H9 (cell line): ENCODE results near the gene KDM5B. TPM values are rescaled to one million over a fixed set of nuclear protein-coding genes. Genes with fewer than 3 reads are reported as not detected.

Experiments used
- DNase-seq: peaks from one replicate; pipeline ENCODE4 v3.0.0-alpha.2; 2017
- H2AFZ ChIP-seq: one replicate; pipeline ENCODE4 v1.6.1; 2013; ENCODE audit warnings: mild to moderate bottlenecking, low read length, control low read depth, moderate library complexity
- H2AK5ac ChIP-seq: 2 replicates; pipeline ENCODE4 v1.6.1; 2013; ENCODE audit warnings: low read length, control low read depth, mixed read lengths; ENCODE audit not compliant: insufficient read length
- H2BK120ac ChIP-seq: one replicate; pipeline ENCODE4 v1.6.1; 2013; ENCODE audit warnings: low read depth, mild to moderate bottlenecking, low read length, control low read depth, inconsistent platforms; ENCODE audit not compliant: poor library complexity, severe bottlenecking
- H2BK12ac ChIP-seq: 2 replicates; pipeline ENCODE4 v1.6.1; 2013; ENCODE audit warnings: low read length, control low read depth, mixed read lengths, low read depth; ENCODE audit not compliant: insufficient read length
- H2BK15ac ChIP-seq: 2 replicates; pipeline ENCODE4 v1.6.1; 2013; ENCODE audit warnings: low read depth, low read length, control low read depth
- H2BK20ac ChIP-seq: one replicate; pipeline ENCODE4 v1.6.1; 2013; ENCODE audit warnings: low read depth, mild to moderate bottlenecking, low read length, control low read depth, inconsistent platforms; ENCODE audit not compliant: poor library complexity, severe bottlenecking
- H2BK5ac ChIP-seq: 2 replicates; pipeline ENCODE4 v1.6.1; 2013; ENCODE audit warnings: low read length, control low read depth, mixed read lengths; ENCODE audit not compliant: insufficient read length
- H3K14ac ChIP-seq: 2 replicates; pipeline ENCODE4 v1.6.1; 2013; ENCODE audit warnings: low read length, control low read depth; ENCODE audit not compliant: insufficient read depth
- H3K18ac ChIP-seq: 2 replicates; pipeline ENCODE4 v1.6.1; 2013; ENCODE audit warnings: low read depth, mild to moderate bottlenecking, mixed read lengths, low read length, control low read depth; ENCODE audit not compliant: insufficient read length
- H3K23ac ChIP-seq: 2 replicates; pipeline ENCODE4 v1.6.1; 2013; ENCODE audit warnings: low read length, control low read depth, mixed read lengths, low read depth; ENCODE audit not compliant: insufficient read length
- H3K23me2 ChIP-seq: 2 replicates; pipeline ENCODE4 v1.6.1; 2013; ENCODE audit warnings: low read depth, mild to moderate bottlenecking, mixed read lengths, low read length, control low read depth; ENCODE audit not compliant: insufficient read length, poor library complexity, severe bottlenecking
- H3K27ac ChIP-seq: 2 replicates; pipeline ENCODE4 v1.5.1; 2013; ENCODE audit warnings: low read length, control low read depth, mixed read lengths, low read depth; ENCODE audit not compliant: insufficient read length
- H3K27me3 ChIP-seq: 2 replicates; pipeline ENCODE4 v1.6.1; 2013; ENCODE audit warnings: low read length, control low read depth, inconsistent platforms; ENCODE audit not compliant: insufficient read depth
- H3K4ac ChIP-seq: 2 replicates; pipeline ENCODE4 v1.6.1; 2013; ENCODE audit warnings: low read depth, mild to moderate bottlenecking, control low read depth, inconsistent platforms, low read length, moderate library complexity
- H3K4me1 ChIP-seq: 2 replicates; pipeline ENCODE4 v1.6.1; 2013; ENCODE audit warnings: low read length, control low read depth, inconsistent platforms; ENCODE audit not compliant: insufficient read depth
- H3K4me2 ChIP-seq: 2 replicates; pipeline ENCODE4 v1.6.1; 2013; ENCODE audit warnings: low read length, control low read depth, mixed read lengths; ENCODE audit not compliant: insufficient read length, insufficient read depth
- H3K56ac ChIP-seq: 2 replicates; pipeline ENCODE4 v1.6.1; 2013; ENCODE audit warnings: low read depth, mild to moderate bottlenecking, mixed read lengths, low read length, control low read depth; ENCODE audit not compliant: insufficient read length
- H3K79me1 ChIP-seq: 2 replicates; pipeline ENCODE4 v1.6.1; 2013; ENCODE audit warnings: low read depth, mild to moderate bottlenecking, moderate library complexity, low read length, control low read depth, inconsistent platforms; ENCODE audit not compliant: insufficient read depth, poor library complexity, severe bottlenecking
- H3K79me2 ChIP-seq: 2 replicates; pipeline ENCODE4 v1.6.1; 2013; ENCODE audit warnings: low read length, control low read depth, inconsistent platforms; ENCODE audit not compliant: insufficient read depth
- H3K9ac ChIP-seq: 2 replicates; pipeline ENCODE4 v1.6.1; 2013; ENCODE audit warnings: low read length, control low read depth, mixed read lengths; ENCODE audit not compliant: insufficient read length; ENCODE audit errors: extremely low read depth
- H3K9me3 ChIP-seq: one replicate; pipeline ENCODE4 v1.6.1; 2013; ENCODE audit warnings: low read depth, low read length, inconsistent platforms; ENCODE audit not compliant: control insufficient read depth
- H3T11ph ChIP-seq: one replicate; pipeline ENCODE4 v1.6.1; 2013; ENCODE audit warnings: mild to moderate bottlenecking, low read length, control low read depth, inconsistent platforms
- H4K20me1 ChIP-seq: one replicate; pipeline ENCODE4 v1.6.1; 2013; ENCODE audit not compliant: control insufficient read depth, insufficient read length, insufficient read depth
- H4K5ac ChIP-seq: 2 replicates; pipeline ENCODE4 v1.6.1; 2013; ENCODE audit warnings: low read depth, mild to moderate bottlenecking, mixed read lengths, low read length, control low read depth; ENCODE audit not compliant: insufficient read length
- H4K8ac ChIP-seq: replicated peaks from 2 replicates; pipeline ENCODE4 v1.6.1; 2013; ENCODE audit warnings: low read length, control low read depth, mixed read lengths, low read depth; ENCODE audit not compliant: insufficient read length
- H4K91ac ChIP-seq: 2 replicates; pipeline ENCODE4 v1.6.1; 2013; ENCODE audit warnings: low read depth, mild to moderate bottlenecking, moderate library complexity, mixed read lengths, low read length, control low read depth; ENCODE audit not compliant: insufficient read length
- H3K27ac Mint-ChIP-seq, 3 experiments: 2 replicates in 2 of 3; 3 replicates in 1 of 3; pipeline ENCODE4 v1.8.0; 2020 to 2021; ENCODE audit warnings: mixed read lengths in 3 of 3, mild to moderate bottlenecking in 1 of 3, moderate library complexity in 1 of 3
- H3K27me3 Mint-ChIP-seq: 2 replicates; pipeline ENCODE4 v1.8.0; 2021; ENCODE audit warnings: low read depth, mild to moderate bottlenecking, moderate library complexity, mixed read lengths
- H3K36me3 Mint-ChIP-seq, 3 experiments: 2 replicates in 2 of 3; 3 replicates in 1 of 3; pipeline ENCODE4 v1.8.0; 2020 to 2021; ENCODE audit warnings: low read depth in 3 of 3, mixed read lengths in 3 of 3; ENCODE audit not compliant: insufficient read depth in 1 of 3
- H3K4me1 Mint-ChIP-seq, 2 experiments: 2 replicates each; pipeline ENCODE4 v1.8.0; 2020; ENCODE audit warnings: mixed read lengths in 2 of 2
- H3K4me3 Mint-ChIP-seq, 2 experiments: 2 replicates in 1 of 2; 3 replicates in 1 of 2; pipeline ENCODE4 v1.8.0; 2020 to 2021; ENCODE audit warnings: mild to moderate bottlenecking in 2 of 2, mixed read lengths in 2 of 2, moderate library complexity in 1 of 2
- H3K9me3 Mint-ChIP-seq, 2 experiments: 2 replicates in 1 of 2; 3 replicates in 1 of 2; pipeline ENCODE4 v1.8.0; 2020; ENCODE audit warnings: mild to moderate bottlenecking in 2 of 2, mixed read lengths in 2 of 2, moderate library complexity in 1 of 2
- CTCF ChIP-seq: fragments of 200-600 bp; sonication (generic); conservative IDR thresholded peaks from 3 replicates; pipeline ENCODE4 v1.8.0; 2021; ENCODE audit warnings: antibody characterized with exemption, mild to moderate bottlenecking
- WGBS: extraction: QIAGEN DNeasy Blood & Tissue Kit; methylation state at CpG from one replicate; pipeline ENCODE4 v1.1.7; 2013; ENCODE audit warnings: missing lambda C conversion rate, low lambda C conversion rate, mixed read lengths; ENCODE audit not compliant: insufficient read length; ENCODE audit errors: extremely low coverage; 5-methylcytosine and 5-hydroxymethylcytosine counted together
- total RNA-seq: library from RNA; stranded (reverse); gene quantifications from 2 replicates; pipeline ENCODE4 v1.2.1, GENCODE V29; 2021

The KDM5B gene
- total RNA-seq, 1 experiment from 2014 or later = 210 TPM

GRCh38 chr1:202834771-202835547, 26.7 kb upstream of the KDM5B start:
- no peak overlapping the region for H2BK5ac ChIP-seq
- H3T11ph ChIP-seq = no peak overlapping the region
- no peak for TF ChIP-seq CTCF
- no peak overlapping the region for H4K8ac ChIP-seq
- H3K14ac ChIP-seq = no peak overlapping the region
- H2BK15ac ChIP-seq = no peak overlapping the region
- no peak overlapping the region for H3K56ac ChIP-seq
- Mint-ChIP-seq H3K36me3 (no peaks in the 10 kb centered on the region), H3K4me1 (peaks cover 19 to 23% of the 10 kb centered on the region in 2 experiments), H3K4me3 (no peak overlapping the region), H3K9me3 (no peaks in the 10 kb centered on the region; a peak in 1 of 5 replicates), H3K27ac (peak overlapping the region in 1 of 3 experiments; percentile 70; a peak in 3 of 7 replicates), H3K27me3 (no peaks in the 10 kb centered on the region)
- H4K5ac ChIP-seq = no peak overlapping the region
- no peaks in the 10 kb centered on the region for H3K27me3 ChIP-seq
- no peak overlapping the region for H3K4me2 ChIP-seq
- H3K23ac ChIP-seq = no peak overlapping the region
- no CpG with 5 or more reads among the region's 10 CpGs for WGBS
- no peak overlapping the region for H4K91ac ChIP-seq
- DNase-seq = no peak
- H3K4ac ChIP-seq = no peak overlapping the region
- H3K79me1 ChIP-seq = no peaks in the 10 kb centered on the region
- H3K18ac ChIP-seq = no peak overlapping the region
- H2BK20ac ChIP-seq = no peak overlapping the region
- H4K20me1 ChIP-seq = no peaks in the 10 kb centered on the region
- H3K9ac ChIP-seq = no peak overlapping the region
- H3K9me3 ChIP-seq = no peaks in the 10 kb centered on the region
- no peaks in the 10 kb centered on the region for H3K23me2 ChIP-seq
- no peak overlapping the region for H2BK12ac ChIP-seq
- H2BK120ac ChIP-seq = no peak overlapping the region
- H3K27ac ChIP-seq = no peak overlapping the region
- no peak overlapping the region for H2AFZ ChIP-seq
- no peaks in the 10 kb centered on the region for H3K79me2 ChIP-seq
- no peak overlapping the region for H2AK5ac ChIP-seq
- no peaks in the 10 kb centered on the region; the same call in 1 of the 2 replicates for H3K4me1 ChIP-seq
